GM10266 (cell line): Measurements from ENCODE around the gene CRLF1.

Experiments used
- DNase-seq: peaks from one replicate; pipeline ENCODE4 v3.0.0; 2012; ENCODE audit errors: extremely low spot score
- TF ChIP-seq, protein P1 (sequence below): IDR thresholded peaks from 2 replicates; pipeline ENCODE4 v1.5.1; 2012; ENCODE audit warnings: mild to moderate bottlenecking, low read depth; ENCODE audit not compliant: control insufficient read depth, insufficient read depth; ENCODE audit errors: missing control alignments

The CRLF1 gene

DNA sequence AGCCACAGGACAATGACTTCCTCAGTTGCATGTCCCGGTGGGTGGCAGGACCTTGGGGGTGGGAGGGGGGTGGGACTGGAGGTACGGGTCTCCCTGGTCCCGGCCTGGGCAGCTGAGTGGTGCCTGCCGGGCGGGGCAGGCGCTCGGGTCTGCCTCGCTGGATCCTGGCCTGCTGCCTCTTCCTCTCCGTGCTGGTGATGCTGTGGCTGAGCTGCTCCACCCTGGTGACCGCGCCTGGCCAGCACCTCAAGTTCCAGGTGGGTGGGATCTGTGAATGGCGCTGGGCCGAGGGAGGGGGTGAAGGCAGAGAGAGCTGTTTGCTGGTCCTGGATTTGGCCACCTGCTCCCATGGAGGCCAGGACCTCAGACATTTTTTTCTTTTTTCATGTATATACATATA is 11.6 kb upstream of the CRLF1 start:
- TF ChIP-seq, protein P1, sequence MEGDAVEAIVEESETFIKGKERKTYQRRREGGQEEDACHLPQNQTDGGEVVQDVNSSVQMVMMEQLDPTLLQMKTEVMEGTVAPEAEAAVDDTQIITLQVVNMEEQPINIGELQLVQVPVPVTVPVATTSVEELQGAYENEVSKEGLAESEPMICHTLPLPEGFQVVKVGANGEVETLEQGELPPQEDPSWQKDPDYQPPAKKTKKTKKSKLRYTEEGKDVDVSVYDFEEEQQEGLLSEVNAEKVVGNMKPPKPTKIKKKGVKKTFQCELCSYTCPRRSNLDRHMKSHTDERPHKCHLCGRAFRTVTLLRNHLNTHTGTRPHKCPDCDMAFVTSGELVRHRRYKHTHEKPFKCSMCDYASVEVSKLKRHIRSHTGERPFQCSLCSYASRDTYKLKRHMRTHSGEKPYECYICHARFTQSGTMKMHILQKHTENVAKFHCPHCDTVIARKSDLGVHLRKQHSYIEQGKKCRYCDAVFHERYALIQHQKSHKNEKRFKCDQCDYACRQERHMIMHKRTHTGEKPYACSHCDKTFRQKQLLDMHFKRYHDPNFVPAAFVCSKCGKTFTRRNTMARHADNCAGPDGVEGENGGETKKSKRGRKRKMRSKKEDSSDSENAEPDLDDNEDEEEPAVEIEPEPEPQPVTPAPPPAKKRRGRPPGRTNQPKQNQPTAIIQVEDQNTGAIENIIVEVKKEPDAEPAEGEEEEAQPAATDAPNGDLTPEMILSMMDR = no peak
- DNase-seq = no peak

GRCh38 chr19:18617562-18617961 is 11.0 kb upstream of the CRLF1 start:
- DNase-seq = no peak
- TF ChIP-seq, protein P1 = no peak

- TF ChIP-seq, protein P1 = no peak
- DNase-seq = no peak
Measured at GRCh38 chr19:18616023-18616422, 9.4 kb upstream of the CRLF1 start.

DNA sequence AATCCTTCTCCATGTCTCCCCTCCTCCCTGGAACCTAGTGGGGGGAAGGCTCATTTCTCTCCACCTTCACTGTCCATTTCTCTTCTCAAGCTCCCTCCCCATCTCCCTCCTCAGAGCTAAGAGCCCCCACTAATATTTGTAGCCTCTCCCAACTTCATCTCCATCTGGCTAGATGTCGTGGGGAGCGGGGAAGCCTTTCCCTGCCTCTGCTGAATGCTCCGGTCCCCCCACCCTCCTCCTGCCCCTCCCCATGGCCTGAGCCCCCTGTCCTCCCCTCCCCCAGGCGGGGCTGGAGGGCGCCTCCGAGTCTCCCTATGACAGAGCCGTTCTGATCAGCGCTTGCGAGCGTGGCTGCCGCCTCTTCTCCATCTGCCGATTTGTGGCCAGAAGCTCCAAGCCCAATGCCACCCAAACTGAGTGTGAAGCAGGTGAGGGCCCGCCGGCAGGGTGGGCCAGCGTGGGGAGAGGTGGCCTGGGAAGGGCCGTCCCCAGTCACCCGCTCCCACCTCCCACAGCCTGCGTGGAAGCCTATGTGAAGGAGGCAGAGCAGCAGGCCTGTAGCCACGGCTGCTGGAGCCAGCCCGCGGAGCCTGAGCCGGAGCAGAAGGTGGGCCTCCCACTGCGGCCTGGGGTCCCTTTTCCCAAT is 7.1 kb upstream of the CRLF1 start:
- DNase-seq = no peak
- TF ChIP-seq, protein P1 = no peak

GRCh38 chr19:18612772-18613588 is 6.4 kb upstream of the CRLF1 start, which contains the start of gene TMEM59L:
Gene TMEM59L (plus strand): TSS chr19:18612870. CDS start chr19:18612959, 89 bp downstream.
- peak; percentile 47 for DNase-seq
- TF ChIP-seq, protein P1 = no peak

- TF ChIP-seq, protein P1 = no peak
Measured at GRCh38 chr19:18612051-18612771, 5.6 kb upstream of the CRLF1 start.

More at GRCh38 chr19:18612051-18612771, 5.6 kb upstream of the CRLF1 start:
- peak; percentile 57 for DNase-seq
